GM23338 (cell line): ENCODE data around the gene GGNBP2. TPM values are rescaled to one million over a fixed set of nuclear protein-coding genes. Genes with fewer than 3 reads are reported as not detected.

Source experiments
- ATAC-seq: fragments of 200-7000 bp; cut with Tn5 transposase; 3 replicates; pipeline ENCODE4 v1.9.1; 2020
- DNase-seq: peaks from one replicate; pipeline ENCODE4 v3.0.0-alpha.2; 2015; ENCODE audit warnings: low spot score
- H2AFZ ChIP-seq: fragments of 200-600 bp; sonication (generic); 2 replicates; pipeline ENCODE4 v1.8.0; 2016; ENCODE audit warnings: antibody characterized with exemption, mild to moderate bottlenecking, moderate library complexity
- H3F3A ChIP-seq: fragments of 200-600 bp; sonication (generic); replicated peaks from 2 replicates; pipeline ENCODE4 v1.8.0; 2017; ENCODE audit warnings: antibody characterized with exemption, mixed run types, low read depth
- H3K27ac ChIP-seq: fragments of 200-600 bp; sonication (generic); 2 replicates; pipeline ENCODE4 v1.6.1; 2016; ENCODE audit warnings: low read depth
- H3K27me3 ChIP-seq: fragments of 200-600 bp; sonication (generic); 2 replicates; pipeline ENCODE4 v1.8.0; 2016; ENCODE audit warnings: mild to moderate bottlenecking, mixed run types, moderate library complexity; ENCODE audit not compliant: insufficient read depth
- H3K36me3 ChIP-seq: fragments of 200-600 bp; sonication (generic); 2 replicates; pipeline ENCODE4 v1.8.0; 2016; ENCODE audit warnings: mild to moderate bottlenecking; ENCODE audit not compliant: insufficient read depth
- H3K4me1 ChIP-seq: fragments of 200-600 bp; sonication (generic); 2 replicates; pipeline ENCODE4 v1.8.0; 2016; ENCODE audit warnings: mild to moderate bottlenecking, moderate library complexity; ENCODE audit not compliant: insufficient read depth
- H3K4me2 ChIP-seq: fragments of 200-600 bp; sonication (generic); 2 replicates; pipeline ENCODE4 v1.7.1; 2017; ENCODE audit warnings: mixed run types
- H3K4me3 ChIP-seq: fragments of 200-600 bp; sonication (generic); 2 replicates; pipeline ENCODE4 v1.6.1; 2016; ENCODE audit warnings: mixed run types
- H3K79me2 ChIP-seq: fragments of 200-600 bp; sonication (generic); replicated peaks from 2 replicates; pipeline ENCODE4 v1.8.0; 2017; ENCODE audit warnings: mild to moderate bottlenecking; ENCODE audit not compliant: insufficient read depth
- H3K9me2 ChIP-seq: fragments of 200-600 bp; sonication (generic); 2 replicates; pipeline ENCODE4 v1.8.0; 2017; ENCODE audit not compliant: insufficient read depth
- H4K20me1 ChIP-seq: fragments of 200-600 bp; sonication (generic); replicated peaks from 2 replicates; pipeline ENCODE4 v1.8.0; 2017; ENCODE audit warnings: mild to moderate bottlenecking; ENCODE audit not compliant: insufficient read depth
- H3K27ac Mint-ChIP-seq: 2 replicates; pipeline ENCODE4 v1.8.0; 2020; ENCODE audit warnings: inconsistent platforms, mild to moderate bottlenecking, moderate library complexity, mixed read lengths
- H3K27me3 Mint-ChIP-seq: 3 replicates; pipeline ENCODE4 v1.8.0; 2022; ENCODE audit warnings: low read depth, mild to moderate bottlenecking, moderate library complexity, mixed read lengths, inconsistent platforms; ENCODE audit not compliant: insufficient read depth, poor library complexity
- H3K36me3 Mint-ChIP-seq: 3 replicates; pipeline ENCODE4 v1.8.0; 2021; ENCODE audit warnings: low read depth, mild to moderate bottlenecking, inconsistent platforms, moderate library complexity, mixed read lengths
- H3K4me1 Mint-ChIP-seq: 3 replicates; pipeline ENCODE4 v1.8.0; 2020; ENCODE audit warnings: mild to moderate bottlenecking, inconsistent platforms, mixed read lengths
- H3K4me3 Mint-ChIP-seq: 3 replicates; pipeline ENCODE4 v1.8.0; 2021; ENCODE audit warnings: moderate library complexity, mild to moderate bottlenecking, inconsistent platforms, mixed read lengths
- H3K9me3 Mint-ChIP-seq: 3 replicates; pipeline ENCODE4 v1.8.0; 2020; ENCODE audit warnings: moderate library complexity, mild to moderate bottlenecking, inconsistent platforms, mixed read lengths
- CTCF ChIP-seq, 2 experiments: fragments of 200-600 bp in 1 of 2; sonication (generic) in 1 of 2; conservative IDR thresholded peaks; 2 replicates each; pipeline versions ENCODE4 v1.5.1 to v1.6.1; 2016 to 2017; ENCODE audit warnings: antibody characterized with exemption in 2 of 2, low read depth in 2 of 2, mild to moderate bottlenecking in 2 of 2, moderate library complexity in 1 of 2
- EZH2 ChIP-seq: fragments of 200-600 bp; sonication (generic); IDR thresholded peaks from one replicate; pipeline ENCODE4 v1.8.0; 2017; ENCODE audit warnings: antibody characterized with exemption, mild to moderate bottlenecking, low read depth; ENCODE audit not compliant: unreplicated experiment
- EZH2phosphoT487 ChIP-seq: fragments of 200-600 bp; sonication (generic); IDR thresholded peaks from one replicate; pipeline ENCODE4 v1.8.1; 2018; ENCODE audit warnings: antibody characterized with exemption; ENCODE audit not compliant: unreplicated experiment
- POLR2AphosphoS5 ChIP-seq: IDR thresholded peaks from 2 replicates; pipeline ENCODE4 v1.6.1; 2016; ENCODE audit warnings: antibody characterized with exemption, low read depth
- STAT1 ChIP-seq: IDR thresholded peaks from one replicate; pipeline ENCODE4 v1.6.1; 2016; ENCODE audit warnings: antibody characterized with exemption; ENCODE audit not compliant: unreplicated experiment
- polyA plus RNA-seq: library from polyadenylated mRNA; unstranded; fragments of >200 nt; fragmentation: Nextera tagmentation; extraction: Ambion mirVana; gene quantifications from 2 replicates; pipeline ENCODE4 v1.2.1, GENCODE V29; 2016
- total RNA-seq: library from RNA; depleted of rRNA; stranded (reverse); fragments of >200 nt; shearing (Covaris generic); gene quantifications from 2 replicates; pipeline ENCODE4 v1.2.3, GENCODE V29; 2014
- TF ChIP-seq, protein P1 (sequence below): IDR thresholded peaks from one replicate; pipeline ENCODE4 v1.6.1; 2018; ENCODE audit warnings: antibody characterized with exemption; ENCODE audit not compliant: unreplicated experiment

The GGNBP2 gene
- total and polyA plus RNA-seq, 2 experiments from 2014 or later = 40.7 to 41.2 TPM

DNA sequence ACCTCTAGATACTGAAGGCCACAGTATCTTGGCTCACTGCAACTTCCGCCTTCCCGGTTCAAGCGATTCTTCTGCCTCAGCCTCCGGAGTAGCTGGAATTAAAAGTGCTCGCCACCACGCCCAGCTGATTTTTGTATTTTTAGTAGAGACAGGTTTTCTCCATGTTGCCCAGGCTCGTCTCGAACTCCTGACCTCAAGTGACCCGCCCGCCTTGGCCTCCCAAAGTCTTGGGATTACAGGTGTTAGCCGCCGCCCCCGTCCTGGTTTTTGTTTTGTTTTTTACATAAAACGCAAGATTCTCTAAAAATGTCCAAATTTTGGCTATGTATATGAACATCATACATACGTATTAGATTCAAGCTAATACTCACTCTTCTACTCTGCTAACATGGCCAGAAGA is 2.0 kb upstream of the GGNBP2 start:
- Mint-ChIP-seq H3K4me3 (no peak overlapping the region; the same call in 2 of the 3 replicates), H3K27me3 (peaks cover 9% of the 10 kb centered on the region)
- H3K4me2 ChIP-seq = no peak overlapping the region

GRCh38 chr17:36544044-36544306 is 744 bp upstream of the GGNBP2 start:
- H3K4me3 ChIP-seq = peak overlapping the region; percentile 98
- Mint-ChIP-seq H3K4me3 (peak overlapping the region; percentile 95), H3K27me3 (peaks cover 9% of the 10 kb centered on the region), H3K36me3 (peaks cover 5% of the 10 kb centered on the region), H3K27ac (peak overlapping the region; percentile 96), H3K4me1 (peaks cover 16% of the 10 kb centered on the region; the same call in 2 of the 3 replicates), H3K9me3 (no peaks in the 10 kb centered on the region)
- ATAC-seq (peak; percentile 4), DNase-seq (peak; percentile 52)
- peak overlapping the region; percentile 98 for H2AFZ ChIP-seq
- no peaks in the 10 kb centered on the region for H3K27me3 ChIP-seq
- H3K27ac ChIP-seq = peak overlapping the region; percentile 92
- H3F3A ChIP-seq = peaks cover 9% of the 10 kb centered on the region
- 0 out of 2 replicates have a peak, but pooled peaks cover 3% of the 10 kb centered on the region for H3K36me3 ChIP-seq
- H3K4me1 ChIP-seq = peaks cover 24% of the 10 kb centered on the region
- TF ChIP-seq STAT1 (no peak), CTCF (conservative IDR thresholded peaks at IDR 0.05; ENCODE audit: low read depth in 2 of 2) (peak in 1 of 2 experiments; percentile 23; a peak in 2 of 4 replicates)
- no peaks in the 10 kb centered on the region for H3K9me2 ChIP-seq
- peaks cover 44% of the 10 kb centered on the region for H3K79me2 ChIP-seq
- 0 out of 2 replicates have a peak, but pooled peaks cover 7% of the 10 kb centered on the region for H4K20me1 ChIP-seq
- H3K4me2 ChIP-seq = peak overlapping the region; percentile 91

More for the DNA sequence above, 2.0 kb upstream of the GGNBP2 start:
- no peaks in the 10 kb centered on the region for H3K9me2 ChIP-seq
- no peak overlapping the region for H2AFZ ChIP-seq
- H3K27ac Mint-ChIP-seq = no peak overlapping the region
- TF ChIP-seq EZH2phosphoT487 (no peak), EZH2 (no peak), POLR2AphosphoS5 (no peak)
- TF ChIP-seq, protein P1, sequence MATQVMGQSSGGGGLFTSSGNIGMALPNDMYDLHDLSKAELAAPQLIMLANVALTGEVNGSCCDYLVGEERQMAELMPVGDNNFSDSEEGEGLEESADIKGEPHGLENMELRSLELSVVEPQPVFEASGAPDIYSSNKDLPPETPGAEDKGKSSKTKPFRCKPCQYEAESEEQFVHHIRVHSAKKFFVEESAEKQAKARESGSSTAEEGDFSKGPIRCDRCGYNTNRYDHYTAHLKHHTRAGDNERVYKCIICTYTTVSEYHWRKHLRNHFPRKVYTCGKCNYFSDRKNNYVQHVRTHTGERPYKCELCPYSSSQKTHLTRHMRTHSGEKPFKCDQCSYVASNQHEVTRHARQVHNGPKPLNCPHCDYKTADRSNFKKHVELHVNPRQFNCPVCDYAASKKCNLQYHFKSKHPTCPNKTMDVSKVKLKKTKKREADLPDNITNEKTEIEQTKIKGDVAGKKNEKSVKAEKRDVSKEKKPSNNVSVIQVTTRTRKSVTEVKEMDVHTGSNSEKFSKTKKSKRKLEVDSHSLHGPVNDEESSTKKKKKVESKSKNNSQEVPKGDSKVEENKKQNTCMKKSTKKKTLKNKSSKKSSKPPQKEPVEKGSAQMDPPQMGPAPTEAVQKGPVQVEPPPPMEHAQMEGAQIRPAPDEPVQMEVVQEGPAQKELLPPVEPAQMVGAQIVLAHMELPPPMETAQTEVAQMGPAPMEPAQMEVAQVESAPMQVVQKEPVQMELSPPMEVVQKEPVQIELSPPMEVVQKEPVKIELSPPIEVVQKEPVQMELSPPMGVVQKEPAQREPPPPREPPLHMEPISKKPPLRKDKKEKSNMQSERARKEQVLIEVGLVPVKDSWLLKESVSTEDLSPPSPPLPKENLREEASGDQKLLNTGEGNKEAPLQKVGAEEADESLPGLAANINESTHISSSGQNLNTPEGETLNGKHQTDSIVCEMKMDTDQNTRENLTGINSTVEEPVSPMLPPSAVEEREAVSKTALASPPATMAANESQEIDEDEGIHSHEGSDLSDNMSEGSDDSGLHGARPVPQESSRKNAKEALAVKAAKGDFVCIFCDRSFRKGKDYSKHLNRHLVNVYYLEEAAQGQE = no peak
- H3K4me3 ChIP-seq = no peak overlapping the region
- H3K27me3 ChIP-seq = no peaks in the 10 kb centered on the region
- H4K20me1 ChIP-seq = 0 out of 2 replicates have a peak, but pooled peaks cover 6% of the 10 kb centered on the region
- DNase-seq = no peak
- H3K36me3 Mint-ChIP-seq = peaks cover 12% of the 10 kb centered on the region
- peaks cover 16% of the 10 kb centered on the region for H3F3A ChIP-seq
- H3K4me1 ChIP-seq = peaks cover 21% of the 10 kb centered on the region
- H3K4me1 Mint-ChIP-seq = peaks cover 13% of the 10 kb centered on the region; the same call in 2 of the 3 replicates
- peaks cover 39% of the 10 kb centered on the region for H3K79me2 ChIP-seq
- H3K27ac ChIP-seq = no peak overlapping the region
- ATAC-seq = no peak
- H3K36me3 ChIP-seq = peaks cover 15% of the 10 kb centered on the region
- no peaks in the 10 kb centered on the region for H3K9me3 Mint-ChIP-seq
